ENCODE results near the gene WFDC1. TPM values are rescaled to one million over a fixed set of nuclear protein-coding genes. Genes with fewer than 3 reads are reported as not detected.

Gene WFDC1
- total and polyA plus RNA-seq, 2 donors (not counting 1 experiment from before 2014, with no cell fraction given), result 32.1 to 34.0 TPM

DNA sequence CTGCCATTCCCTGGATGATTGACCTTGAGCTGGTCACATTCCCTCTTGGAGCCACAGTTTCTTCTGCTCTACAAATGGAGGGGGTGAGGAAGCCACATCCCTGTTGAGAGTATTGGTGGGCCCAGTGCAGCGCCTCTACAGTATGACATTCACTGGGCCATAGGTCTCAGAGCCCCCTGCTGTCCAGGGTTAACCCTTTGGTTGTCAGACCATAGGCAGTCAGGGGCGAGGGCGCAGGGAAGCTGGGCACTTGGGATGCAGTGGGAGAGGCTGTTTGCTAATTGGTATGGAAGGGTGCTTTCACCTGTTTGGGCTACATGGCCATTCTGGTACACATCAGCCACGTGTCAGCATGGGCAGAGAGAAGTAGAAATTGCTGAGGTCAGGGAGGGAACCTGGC, 27.3 kb upstream of the WFDC1 start:
- no peaks in the 10 kb centered on the region for H3K79me2 ChIP-seq (ENCODE audit: control insufficient read depth, insufficient read depth, low read length)
- no peak overlapping the region for H3K4me3 ChIP-seq (replicated peaks in 1 of 4; ENCODE audit: control extremely low read depth in 1 of 4, insufficient read depth in 1 of 4, low read depth in 3 of 4, low read length in 4 of 4)

DNA sequence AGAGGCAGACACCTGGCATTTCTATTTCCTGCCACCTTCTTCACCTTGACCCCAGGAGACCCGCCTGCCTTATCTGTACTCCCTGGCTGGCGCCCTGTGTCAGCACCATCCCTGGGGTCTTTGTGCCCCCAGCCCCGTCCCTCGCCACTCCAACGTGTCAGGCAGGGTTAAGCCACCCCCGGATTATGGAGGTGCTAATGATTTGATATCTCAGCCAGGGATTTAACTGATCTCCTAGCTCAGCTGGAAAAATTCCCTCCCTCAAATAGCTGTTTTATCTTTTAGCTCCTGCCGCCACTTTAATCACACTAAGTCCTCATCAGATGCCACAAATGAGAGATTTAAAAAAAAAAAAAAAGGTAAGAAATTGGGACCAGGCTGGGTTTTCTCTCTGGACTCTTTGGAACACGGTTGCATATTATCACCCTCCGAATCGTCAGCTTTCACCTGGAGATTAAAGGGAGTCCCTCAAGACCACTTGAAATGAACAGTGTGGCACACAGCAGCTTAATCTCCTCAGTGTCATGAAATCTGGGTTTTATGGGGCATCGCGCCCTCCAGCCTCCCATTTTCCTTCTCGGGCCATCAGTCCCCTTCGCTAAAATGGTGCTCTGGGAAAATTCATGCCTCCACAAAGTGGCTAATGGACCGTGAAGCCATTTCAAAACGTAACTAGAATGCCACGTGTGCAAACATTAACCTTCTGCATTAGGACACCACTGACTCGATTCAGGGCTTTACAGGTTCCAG, 26.2 kb upstream of the WFDC1 start:
- Histone ChIP-seq H4K20me1 (ENCODE audit: control insufficient read depth, extremely low read depth, insufficient read depth, low read length) (no peaks in the 10 kb centered on the region), H3K79me2 (ENCODE audit: control insufficient read depth, insufficient read depth, low read length) (no peaks in the 10 kb centered on the region), H3K4me2 (ENCODE audit: extremely low read depth, insufficient read depth, low read length) (no peak overlapping the region), H3K4me3 (replicated peaks in 1 of 4; ENCODE audit: control extremely low read depth in 1 of 4, insufficient read depth in 1 of 4, low read depth in 3 of 4, low read length in 4 of 4) (no peak overlapping the region), H3K4me1 (ENCODE audit: control insufficient read depth, extremely low read depth, insufficient read depth, low read length) (no peaks in the 10 kb centered on the region), H3K9ac (ENCODE audit: insufficient read depth, low read length) (no peak overlapping the region), H2AFZ (ENCODE audit: low read length) (no peak overlapping the region), H3K27ac (ENCODE audit: insufficient read depth, low read length) (no peak overlapping the region), H3K9me3 (ENCODE audit: control insufficient read depth, insufficient read depth, low read depth, low read length) (no peaks in the 10 kb centered on the region), H3K27me3 (ENCODE audit: control insufficient read depth, insufficient read depth, low read length) (peaks cover 12% of the 10 kb centered on the region), H3K36me3 (ENCODE audit: control insufficient read depth, insufficient read depth, low read length) (no peaks in the 10 kb centered on the region)
- TF ChIP-seq, protein P1, sequence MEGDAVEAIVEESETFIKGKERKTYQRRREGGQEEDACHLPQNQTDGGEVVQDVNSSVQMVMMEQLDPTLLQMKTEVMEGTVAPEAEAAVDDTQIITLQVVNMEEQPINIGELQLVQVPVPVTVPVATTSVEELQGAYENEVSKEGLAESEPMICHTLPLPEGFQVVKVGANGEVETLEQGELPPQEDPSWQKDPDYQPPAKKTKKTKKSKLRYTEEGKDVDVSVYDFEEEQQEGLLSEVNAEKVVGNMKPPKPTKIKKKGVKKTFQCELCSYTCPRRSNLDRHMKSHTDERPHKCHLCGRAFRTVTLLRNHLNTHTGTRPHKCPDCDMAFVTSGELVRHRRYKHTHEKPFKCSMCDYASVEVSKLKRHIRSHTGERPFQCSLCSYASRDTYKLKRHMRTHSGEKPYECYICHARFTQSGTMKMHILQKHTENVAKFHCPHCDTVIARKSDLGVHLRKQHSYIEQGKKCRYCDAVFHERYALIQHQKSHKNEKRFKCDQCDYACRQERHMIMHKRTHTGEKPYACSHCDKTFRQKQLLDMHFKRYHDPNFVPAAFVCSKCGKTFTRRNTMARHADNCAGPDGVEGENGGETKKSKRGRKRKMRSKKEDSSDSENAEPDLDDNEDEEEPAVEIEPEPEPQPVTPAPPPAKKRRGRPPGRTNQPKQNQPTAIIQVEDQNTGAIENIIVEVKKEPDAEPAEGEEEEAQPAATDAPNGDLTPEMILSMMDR (conservative IDR thresholded peaks at IDR 0.05 in 1 of 2, IDR thresholded peaks at IDR 0.05 in 1 of 2; ENCODE audit: low read depth in 1 of 2, low read length in 2 of 2), result no peak
- TF ChIP-seq EZH2 (IDR thresholded peaks at IDR 0.05; ENCODE audit: low read length, missing control alignments), result no peak
- DNase-seq (ENCODE audit: low read depth in 2 of 2), result no peak

More for the DNA sequence above, 27.3 kb upstream of the WFDC1 start:
- Histone ChIP-seq H3K4me1 (ENCODE audit: control insufficient read depth, extremely low read depth, insufficient read depth, low read length) (no peaks in the 10 kb centered on the region), H3K9ac (ENCODE audit: insufficient read depth, low read length) (no peak overlapping the region), H4K20me1 (ENCODE audit: control insufficient read depth, extremely low read depth, insufficient read depth, low read length) (no peaks in the 10 kb centered on the region), H2AFZ (ENCODE audit: low read length) (no peak overlapping the region), H3K36me3 (ENCODE audit: control insufficient read depth, insufficient read depth, low read length) (no peaks in the 10 kb centered on the region), H3K27ac (ENCODE audit: insufficient read depth, low read length) (no peak overlapping the region), H3K27me3 (ENCODE audit: control insufficient read depth, insufficient read depth, low read length) (peaks cover 12% of the 10 kb centered on the region), H3K4me2 (ENCODE audit: extremely low read depth, insufficient read depth, low read length) (no peak overlapping the region), H3K9me3 (ENCODE audit: control insufficient read depth, insufficient read depth, low read depth, low read length) (no peaks in the 10 kb centered on the region)
- no peak for DNase-seq (ENCODE audit: low read depth in 2 of 2)
- TF ChIP-seq EZH2 (IDR thresholded peaks at IDR 0.05; ENCODE audit: low read length, missing control alignments), result no peak
- TF ChIP-seq, protein P1 (conservative IDR thresholded peaks at IDR 0.05 in 1 of 2, IDR thresholded peaks at IDR 0.05 in 1 of 2; ENCODE audit: low read depth in 1 of 2, low read length in 2 of 2), result no peak

DNA sequence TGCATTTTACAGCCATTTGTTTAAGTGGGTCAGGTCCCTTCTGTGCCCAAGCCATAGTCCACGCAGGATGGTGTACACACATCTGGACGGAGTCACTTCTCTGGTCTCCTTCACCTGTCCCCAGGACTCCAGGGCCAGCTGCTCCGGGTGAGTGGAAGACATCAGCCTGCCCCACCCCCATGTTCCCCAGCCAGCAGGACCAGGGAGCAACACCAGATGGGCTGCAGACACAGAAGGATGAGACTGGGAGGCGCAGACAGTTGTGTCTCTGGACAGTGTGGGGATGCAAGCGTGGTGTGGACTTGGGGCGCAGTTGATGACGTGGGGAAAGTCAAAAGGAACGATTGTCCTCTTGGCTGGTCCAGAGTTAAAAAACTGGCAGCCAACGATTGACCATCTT, 24.6 kb upstream of the WFDC1 start:
- H3K36me3 ChIP-seq (ENCODE audit: control insufficient read depth, insufficient read depth, low read length), result no peaks in the 10 kb centered on the region
- no peaks in the 10 kb centered on the region for H3K4me1 ChIP-seq (ENCODE audit: control insufficient read depth, extremely low read depth, insufficient read depth, low read length)
- H3K4me2 ChIP-seq (ENCODE audit: extremely low read depth, insufficient read depth, low read length), result no peak overlapping the region
- H3K4me3 ChIP-seq (replicated peaks in 1 of 4; ENCODE audit: control extremely low read depth in 1 of 4, insufficient read depth in 1 of 4, low read depth in 3 of 4, low read length in 4 of 4), result no peak overlapping the region
- H3K9ac ChIP-seq (ENCODE audit: insufficient read depth, low read length), result no peak overlapping the region
- no peaks in the 10 kb centered on the region for H4K20me1 ChIP-seq (ENCODE audit: control insufficient read depth, extremely low read depth, insufficient read depth, low read length)
- TF ChIP-seq EZH2 (IDR thresholded peaks at IDR 0.05; ENCODE audit: low read length, missing control alignments), result no peak
- TF ChIP-seq, protein P1 (conservative IDR thresholded peaks at IDR 0.05 in 1 of 2, IDR thresholded peaks at IDR 0.05 in 1 of 2; ENCODE audit: low read depth in 1 of 2, low read length in 2 of 2), result no peak
- H3K79me2 ChIP-seq (ENCODE audit: control insufficient read depth, insufficient read depth, low read length), result no peaks in the 10 kb centered on the region
- no peak for DNase-seq (ENCODE audit: low read depth in 2 of 2)
- no peak overlapping the region for H2AFZ ChIP-seq (ENCODE audit: low read length)
- H3K27me3 ChIP-seq (ENCODE audit: control insufficient read depth, insufficient read depth, low read length), result peaks cover 12% of the 10 kb centered on the region
- H3K27ac ChIP-seq (ENCODE audit: insufficient read depth, low read length), result no peak overlapping the region
- no peaks in the 10 kb centered on the region for H3K9me3 ChIP-seq (ENCODE audit: control insufficient read depth, insufficient read depth, low read depth, low read length)
